GM18526 (cell line): ENCODE data around the gene RASA3.

Source experiments
- POLR2A ChIP-seq: IDR thresholded peaks from 3 replicates; pipeline ENCODE4 v1.6.1; 2011; ENCODE audit not compliant: insufficient read length; ENCODE audit errors: extremely low read depth

The RASA3 gene

DNA sequence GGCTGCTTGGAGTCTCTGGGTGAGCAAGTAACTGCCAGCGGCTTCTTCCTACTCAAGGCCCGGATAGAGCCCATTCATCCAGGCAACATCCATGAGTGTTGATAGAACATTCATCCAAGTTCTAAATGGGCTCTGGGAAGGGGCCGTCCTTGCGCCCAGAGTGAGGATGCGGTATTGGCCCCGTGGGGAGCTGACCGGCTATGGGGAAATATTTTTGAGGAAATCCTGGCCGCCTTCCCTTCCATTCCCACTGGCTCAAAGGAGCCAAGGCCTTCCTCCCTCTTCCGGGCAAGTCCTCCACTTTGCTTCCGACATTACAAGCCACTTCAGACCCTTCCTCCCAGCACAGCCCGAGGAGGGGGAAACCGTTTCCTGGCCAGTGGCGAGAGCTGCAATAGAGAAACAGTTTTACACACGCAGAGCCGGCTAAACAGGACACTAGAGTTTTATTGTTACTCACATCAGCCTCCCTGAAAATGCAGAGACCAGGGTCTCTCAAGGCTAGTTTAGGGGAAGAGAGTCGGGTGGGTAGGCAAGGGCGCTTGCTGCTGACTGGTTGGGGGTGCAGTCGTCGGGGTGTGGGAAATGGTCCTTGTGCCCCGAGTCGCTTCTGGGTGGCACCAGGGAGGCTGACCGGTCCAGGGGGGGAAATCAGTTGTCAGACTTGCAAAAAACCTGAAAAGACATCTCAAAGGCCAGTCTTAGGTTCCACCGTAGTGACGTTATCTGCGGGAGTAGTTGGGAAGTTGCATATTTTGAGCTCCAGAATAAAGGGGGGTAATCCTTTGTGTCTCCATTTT is 196.1 kb downstream of the RASA3 start:
- no peak for TF ChIP-seq POLR2A

DNA sequence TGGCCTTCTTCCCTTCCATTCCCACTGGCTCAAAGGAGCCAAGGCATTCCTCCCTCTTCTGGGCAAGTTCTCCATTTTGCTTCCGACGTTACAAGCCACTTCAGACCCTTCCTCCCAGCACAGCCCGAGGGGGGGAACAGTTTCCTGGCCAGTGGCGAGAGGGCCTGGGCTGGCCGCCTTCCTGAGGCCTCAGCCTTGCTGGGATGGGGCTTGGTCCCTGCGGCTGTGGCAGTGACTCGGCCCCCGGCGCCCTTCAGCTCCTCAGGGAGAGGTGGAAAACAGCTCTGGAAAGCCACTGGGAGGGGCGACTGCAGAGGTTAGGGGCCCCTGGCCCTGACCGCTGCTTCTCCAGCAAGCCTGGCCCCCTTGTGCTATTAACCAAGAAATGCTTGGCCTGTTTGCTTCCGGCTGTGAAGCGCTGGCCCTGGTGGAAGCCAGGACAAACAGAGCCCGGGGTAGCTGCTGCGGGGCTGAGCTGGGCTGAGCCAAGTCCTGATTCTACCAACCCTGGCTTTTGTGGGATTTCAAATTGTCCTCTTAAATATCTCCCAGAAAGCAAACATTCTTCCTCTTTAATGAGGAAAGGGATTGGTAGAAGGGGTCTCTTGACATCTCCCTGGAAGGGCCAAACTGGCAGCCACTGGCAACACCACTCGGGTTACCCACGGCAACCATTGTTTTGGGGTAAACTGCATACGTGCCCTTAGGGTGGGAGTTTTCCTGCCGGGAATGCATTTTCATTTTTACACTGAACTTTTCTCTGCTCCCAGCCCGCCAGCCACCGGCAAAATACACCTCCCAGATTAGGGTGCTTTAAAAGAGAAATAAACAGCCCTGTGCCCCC is 197.2 kb downstream of the RASA3 start:
- TF ChIP-seq POLR2A: no peak

DNA sequence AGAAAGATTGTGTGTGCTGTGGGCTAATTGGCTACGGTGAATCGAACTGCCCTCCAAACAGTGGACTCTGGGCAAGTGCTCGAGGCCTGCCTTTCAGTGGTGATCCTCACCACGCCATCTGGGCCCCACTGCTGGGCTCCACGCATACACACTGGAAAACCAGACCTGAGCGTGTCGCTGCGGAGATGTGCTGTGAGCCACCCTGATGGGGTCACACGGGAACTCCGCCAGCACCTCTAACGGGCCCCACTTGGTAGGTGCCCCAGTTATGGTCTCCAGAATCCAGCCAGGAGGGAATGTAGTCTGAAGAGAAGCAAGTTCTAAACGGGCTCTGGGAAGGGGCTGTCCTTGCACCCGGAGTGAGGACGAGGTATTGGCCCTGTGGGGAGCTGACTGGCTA is 197.8 kb downstream of the RASA3 start:
- no peak for TF ChIP-seq POLR2A

DNA sequence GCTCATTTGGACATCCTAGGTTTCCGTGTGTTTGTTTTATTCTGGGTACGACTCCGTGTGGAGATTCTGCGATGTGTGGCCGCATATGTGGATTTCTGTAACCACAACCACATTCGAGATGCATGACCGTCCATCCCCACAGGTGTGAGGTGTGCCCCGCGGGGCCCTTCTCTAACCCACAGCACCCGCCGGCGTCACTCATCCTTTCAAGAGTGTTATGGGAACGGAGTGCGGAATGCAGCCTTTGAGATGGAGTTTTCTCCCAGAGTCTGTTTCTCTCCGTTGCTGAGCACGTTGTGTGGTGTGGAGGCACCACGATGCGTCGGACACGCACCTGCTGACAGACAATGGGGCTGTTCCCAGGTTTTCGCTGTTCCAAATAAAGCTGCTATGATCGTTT is 198.5 kb downstream of the RASA3 start:
- no peak for TF ChIP-seq POLR2A

DNA sequence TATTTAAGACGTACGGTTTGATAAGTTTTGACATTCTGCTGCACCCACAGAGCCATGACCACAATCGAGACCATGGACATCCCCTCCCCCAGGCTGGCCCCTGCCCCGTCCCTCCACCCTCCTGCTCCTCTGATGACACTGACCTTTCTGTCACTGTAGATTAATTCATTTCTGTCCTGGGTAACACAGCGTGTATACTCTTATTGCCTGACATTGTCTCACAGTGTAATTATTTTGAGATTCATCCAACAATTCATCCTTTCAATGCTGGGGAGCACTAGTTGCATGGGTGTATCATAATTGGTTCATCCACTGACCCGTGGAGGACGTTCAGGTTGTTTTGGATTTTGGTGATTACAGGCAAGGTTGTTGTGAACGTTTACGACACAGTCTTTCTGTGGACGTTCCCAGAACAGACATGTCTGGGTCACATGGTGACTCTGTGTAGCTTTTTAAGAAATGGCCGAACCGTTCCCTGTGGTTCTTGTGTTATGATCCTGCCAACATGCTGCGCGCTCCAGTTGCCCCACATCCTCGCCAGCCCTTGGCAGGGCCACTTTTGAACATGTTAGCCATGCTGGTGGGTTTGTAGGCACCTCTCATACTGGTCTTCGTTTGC is 200.5 kb downstream of the RASA3 start:
- TF ChIP-seq POLR2A: no peak

DNA sequence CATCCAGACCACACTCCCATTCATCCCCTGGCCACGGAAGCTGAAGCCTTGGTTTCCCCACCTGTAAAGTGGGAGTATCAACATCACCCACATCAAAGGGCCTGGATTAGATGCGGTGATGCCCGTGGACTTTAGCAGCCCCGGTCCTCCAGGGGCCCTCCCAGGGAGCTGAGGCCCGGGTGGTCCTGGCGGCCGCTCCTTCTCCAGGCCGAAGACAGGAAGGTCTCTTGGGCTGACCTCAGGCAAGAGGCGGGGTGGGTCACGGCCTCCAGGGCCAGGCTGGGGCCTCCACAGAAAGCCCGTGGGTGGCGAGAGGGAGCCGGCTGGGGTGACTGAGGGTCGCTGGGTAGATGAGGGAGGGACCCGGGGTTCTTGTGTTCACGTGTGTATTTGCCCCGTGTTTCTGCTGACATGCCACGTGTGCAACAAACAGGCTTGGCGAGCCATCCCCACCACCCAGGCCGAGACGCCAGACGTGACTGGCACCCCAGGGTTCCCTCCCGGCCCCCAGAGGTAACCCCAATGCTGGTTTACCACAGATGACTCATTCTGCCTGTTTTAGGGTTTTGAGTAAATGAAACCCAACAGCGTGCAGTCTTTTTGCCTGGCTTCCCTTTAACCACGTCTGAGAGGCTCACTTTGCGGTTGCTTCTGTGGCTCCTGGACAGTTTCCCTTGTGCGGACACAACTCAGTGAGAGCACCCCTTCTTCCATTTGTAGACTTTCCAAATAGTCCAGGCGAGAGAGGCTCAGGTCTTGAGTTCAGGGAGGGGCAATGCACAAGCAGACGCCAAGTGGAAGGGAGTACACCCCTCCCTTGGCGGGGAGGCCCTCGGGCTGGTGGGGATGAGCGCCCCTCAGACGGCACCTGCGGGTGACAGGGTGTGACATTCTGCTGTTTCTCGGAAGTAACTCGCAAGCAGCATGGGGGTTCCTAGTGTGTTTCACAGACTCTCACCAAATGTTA is 201.5 kb downstream of the RASA3 start:
- no peak for TF ChIP-seq POLR2A

DNA sequence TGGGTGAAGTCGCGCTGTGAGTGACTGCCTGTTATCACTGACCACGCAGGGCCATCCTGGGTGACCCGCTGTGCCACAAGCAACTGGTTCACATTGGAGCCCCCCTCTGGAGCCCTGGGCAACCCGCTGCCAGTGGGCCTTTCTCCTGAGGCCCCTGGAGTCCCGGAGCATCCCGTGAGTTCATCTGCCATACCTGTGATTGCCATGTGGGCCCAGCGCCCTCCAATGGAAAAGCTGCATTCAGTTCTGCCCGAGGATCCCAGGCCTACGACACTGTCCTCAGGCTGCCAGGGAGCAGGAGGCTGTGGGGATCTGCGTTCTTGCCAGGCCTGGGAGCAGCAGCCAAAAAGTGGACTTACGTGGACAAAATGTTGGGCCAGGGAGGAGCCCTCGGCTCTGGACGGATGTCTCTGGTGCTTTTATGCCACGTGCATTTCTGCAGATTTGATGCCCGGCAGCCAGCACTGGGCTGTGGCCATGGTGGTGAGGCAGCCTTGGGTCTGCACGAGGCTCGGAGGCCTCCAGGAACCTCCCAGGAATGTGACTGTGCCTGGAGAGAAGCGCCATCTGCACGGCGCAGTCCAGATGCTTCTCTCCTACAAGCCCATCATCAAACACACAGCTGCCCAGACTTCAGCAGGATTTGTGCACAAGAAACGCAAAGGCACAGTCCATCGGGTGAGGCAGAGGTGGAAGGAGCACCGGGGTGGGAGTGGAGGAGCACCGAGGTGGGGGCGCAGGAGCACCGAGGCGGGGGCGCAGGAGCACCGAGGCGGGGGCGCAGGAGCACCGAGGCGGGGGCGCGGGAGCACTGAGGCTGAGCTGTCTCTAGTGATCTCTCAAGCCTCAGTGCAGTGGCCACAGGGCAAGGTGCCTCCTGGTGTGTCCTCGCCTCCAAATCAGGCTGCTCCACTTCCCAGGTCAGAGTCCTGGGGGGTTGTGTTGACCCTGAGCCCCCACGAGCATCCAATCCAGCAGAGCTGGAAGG is 202.5 kb downstream of the RASA3 start:
- no peak for TF ChIP-seq POLR2A

DNA sequence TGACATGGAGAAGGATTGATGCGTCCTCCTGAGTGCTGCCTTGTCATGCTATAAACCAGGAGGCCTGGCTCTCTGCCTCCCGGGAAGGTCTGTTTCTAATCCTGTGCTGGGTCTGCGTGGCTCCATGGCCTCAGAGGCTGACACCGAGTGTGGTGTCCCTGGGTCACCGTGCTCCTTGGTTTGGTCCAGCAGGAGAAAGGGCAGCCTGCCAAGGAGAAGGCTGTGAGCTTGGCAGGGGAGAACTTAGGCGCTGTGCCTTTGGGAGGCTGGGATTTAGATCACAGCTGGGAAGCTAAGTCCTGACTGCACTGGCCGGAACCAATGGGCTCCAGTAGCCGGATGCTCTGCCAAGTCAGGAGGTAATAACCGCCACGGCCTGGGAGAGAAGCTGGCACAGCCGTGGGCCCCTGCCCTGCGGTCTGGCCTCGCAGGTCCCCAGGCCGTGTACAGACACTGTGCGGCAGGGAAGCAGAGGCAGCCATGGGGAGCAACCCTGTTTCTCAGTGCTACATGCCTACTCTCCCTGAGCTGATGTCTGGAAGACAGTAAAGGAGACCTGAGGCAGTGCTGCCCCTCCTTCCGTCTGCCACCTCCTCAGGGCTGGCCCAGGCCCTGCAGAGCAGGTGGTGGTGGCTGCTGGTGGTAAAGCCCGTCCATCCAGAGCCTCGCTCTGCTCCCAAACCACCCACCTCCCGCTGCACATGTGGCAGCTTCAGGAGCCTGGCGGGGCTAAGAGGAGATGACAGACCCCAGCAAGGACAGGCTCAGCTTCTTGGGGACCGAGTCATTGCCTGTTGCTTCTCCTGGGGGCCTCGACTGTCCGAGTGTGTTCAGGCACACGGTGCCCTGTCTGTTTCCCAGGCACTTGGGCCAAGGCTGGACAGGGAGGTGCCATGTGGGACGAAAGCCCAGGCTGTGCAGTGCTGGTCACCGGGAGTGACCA is 203.5 kb downstream of the RASA3 start:
- no peak for TF ChIP-seq POLR2A
